ENCODE results near the gene BDKRB1. TPM values are rescaled to one million over a fixed set of nuclear protein-coding genes. Genes with fewer than 3 reads are reported as not detected.

Gene BDKRB1
- total RNA-seq, 4 donors from 2014 or later = 0.78 to 1.0 (median 0.94) TPM; not detected in 1

- 83 to 85% methylated on average over 4 of the region's 4 CpGs for WGBS, 2 donors
- Histone ChIP-seq H3K4me1 (peaks cover 0 to 8% of the 10 kb centered on the region in 2 donors), H3K9me3 (no peaks in the 10 kb centered on the region), H3K27ac (no peak overlapping the region), H3K4me3 (replicated peaks in 1 of 3) (no peak overlapping the region), H3K36me3 (peaks cover 0 to 17% of the 10 kb centered on the region in 2 donors), H3K27me3 (no peaks in the 10 kb centered on the region)
- no peak for DNase-seq
- TF ChIP-seq CTCF (IDR thresholded peaks at IDR 0.05) (no peak), POLR2A (IDR thresholded peaks at IDR 0.05) (no peak)
- intact Hi-C loops (cut with DNase I) = no loop called here
Observed at GRCh38 chr14:96281486-96281885, 25.5 kb downstream of the BDKRB1 start.

GRCh38 chr14:96284008-96284407 lies 28.0 kb downstream of the BDKRB1 start:
- no peak for DNase-seq
- Histone ChIP-seq H3K36me3 (peaks cover 0 to 17% of the 10 kb centered on the region in 2 donors), H3K4me1 (peaks cover 0 to 8% of the 10 kb centered on the region in 2 donors), H3K9me3 (no peaks in the 10 kb centered on the region), H3K27ac (no peak overlapping the region), H3K27me3 (no peaks in the 10 kb centered on the region), H3K4me3 (replicated peaks in 1 of 3) (no peak overlapping the region)
- intact Hi-C loops (cut with DNase I) = no loop called here
- TF ChIP-seq POLR2A (IDR thresholded peaks at IDR 0.05) = no peak
- TF ChIP-seq CTCF (IDR thresholded peaks at IDR 0.05) = no peak
- 91 to 95% methylated on average over 9 of the region's 9 CpGs for WGBS, 2 donors

GRCh38 chr14:96284430-96284829 lies 28.4 kb downstream of the BDKRB1 start:
- Histone ChIP-seq H3K36me3 (peaks cover 3 to 17% of the 10 kb centered on the region in 2 donors), H3K27me3 (no peaks in the 10 kb centered on the region), H3K4me3 (replicated peaks in 1 of 3) (no peak overlapping the region), H3K9me3 (no peaks in the 10 kb centered on the region), H3K27ac (no peak overlapping the region), H3K4me1 (peaks cover 0 to 5% of the 10 kb centered on the region in 2 donors)
- intact Hi-C loops (cut with DNase I) = no loop called here
- no peak for TF ChIP-seq CTCF (IDR thresholded peaks at IDR 0.05)
- no peak for TF ChIP-seq POLR2A (IDR thresholded peaks at IDR 0.05)
- 87 to 93% methylated on average over 1 of the region's 1 CpG for WGBS, 2 donors
- no peak for DNase-seq

- no peaks in the 10 kb centered on the region for H3K27me3 ChIP-seq
- H3K4me1 ChIP-seq = no peaks in the 10 kb centered on the region
- H3K36me3 ChIP-seq = peaks cover 9 to 22% of the 10 kb centered on the region in 2 donors
- no peak for TF ChIP-seq POLR2A (IDR thresholded peaks at IDR 0.05)
- no peak for TF ChIP-seq CTCF (IDR thresholded peaks at IDR 0.05)
- intact Hi-C loops (cut with DNase I) = no loop called here
- H3K9me3 ChIP-seq = no peaks in the 10 kb centered on the region
- no peak overlapping the region for H3K4me3 ChIP-seq (replicated peaks in 1 of 3)
- no peak for DNase-seq
- no peak overlapping the region for H3K27ac ChIP-seq
- WGBS, 2 donors = 90 to 91% methylated on average over 17 of the region's 17 CpGs
Observed at GRCh38 chr14:96285667-96286066, 29.7 kb downstream of the BDKRB1 start.

GRCh38 chr14:96286251-96286650 lies 30.2 kb downstream of the BDKRB1 start:
- DNase-seq = no peak
- no peaks in the 10 kb centered on the region for H3K27me3 ChIP-seq
- 88 to 91% methylated on average over 1 of the region's 1 CpG for WGBS, 2 donors
- TF ChIP-seq POLR2A (IDR thresholded peaks at IDR 0.05) (no peak), CTCF (IDR thresholded peaks at IDR 0.05) (no peak)
- H3K9me3 ChIP-seq = no peaks in the 10 kb centered on the region
- intact Hi-C loops (cut with DNase I) = no loop called here
- H3K4me3 ChIP-seq (replicated peaks in 1 of 3) = no peak overlapping the region
- no peaks in the 10 kb centered on the region for H3K4me1 ChIP-seq
- H3K27ac ChIP-seq = no peak overlapping the region
- peaks cover 9 to 23% of the 10 kb centered on the region in 2 donors for H3K36me3 ChIP-seq

All from thyroid gland (tissue), 4 donors.